HEK293 (cell line): ENCODE measurements around the gene NCK2.

Source experiments
- CTCF ChIA-PET: fragments of 350-600 bp; formaldehyde crosslinking; extraction: SDS; loops from one replicate; lab custom pipeline; 2021; ENCODE audit warnings: antibody characterized with exemption; lab: Yijun Ruan, JAX
- POLR2A ChIA-PET: fragments of 300-600 bp; formaldehyde crosslinking; extraction: SDS; loops from one replicate; lab custom pipeline; 2020; ENCODE audit warnings: antibody characterized with exemption, inconsistent platforms; lab: Yijun Ruan, JAX
- H3K27ac ChIP-seq: fragments of 200-500 bp; sonication (Bioruptor generic); 2 replicates; pipeline ENCODE4 v1.5.1; 2014; ENCODE audit warnings: low read depth, low read length, control low read depth, inconsistent platforms; ENCODE audit errors: extremely low read depth
- H3K36me3 ChIP-seq, 2 experiments: fragments of 200-500 bp in 1 of 2; sonication (Bioruptor generic) in 1 of 2; 1 replicate in 1 of 2; 2 replicates in 1 of 2; pipeline ENCODE4 v1.5.1; 2014 to 2017; ENCODE audit warnings: inconsistent platforms in 2 of 2, low read length in 2 of 2; ENCODE audit not compliant: control insufficient read depth in 2 of 2, insufficient read depth in 1 of 2
- H3K4me1 ChIP-seq: fragments of 200-500 bp; sonication (Bioruptor generic); 2 replicates; pipeline ENCODE4 v1.5.1; 2014; ENCODE audit warnings: mild to moderate bottlenecking, low read length, inconsistent platforms; ENCODE audit not compliant: control insufficient read depth, insufficient read depth
- H3K4me3 ChIP-seq: 2 replicates; pipeline ENCODE4 v1.5.1; 2011; ENCODE audit warnings: low read depth, mild to moderate bottlenecking, control low read depth, low read length, moderate library complexity
- H3K9me3 ChIP-seq: fragments of 200-500 bp; sonication (Bioruptor generic); 2 replicates; pipeline ENCODE4 v1.5.1; 2014; ENCODE audit warnings: low read depth, low read length, inconsistent platforms; ENCODE audit not compliant: control insufficient read depth, insufficient read depth
- GLIS1 ChIP-seq: fragments of 450-650 bp; formaldehyde crosslinking; IDR thresholded peaks from 2 replicates; pipeline ENCODE4 v1.5.1; 2016; ENCODE audit warnings: missing biosample characterization, missing genetic modification characterization
- KLF1 ChIP-seq: fragments of 450-650 bp; formaldehyde crosslinking; IDR thresholded peaks from 2 replicates; pipeline ENCODE4 v1.5.1; 2016; ENCODE audit warnings: missing biosample characterization, missing genetic modification characterization
- PRDM2 ChIP-seq: fragments of 450-650 bp; formaldehyde crosslinking; IDR thresholded peaks from 2 replicates; pipeline ENCODE4 v1.5.1; 2016; ENCODE audit warnings: missing biosample characterization, missing genetic modification characterization, borderline replicate concordance
- RBAK ChIP-seq: fragments of 450-650 bp; formaldehyde crosslinking; IDR thresholded peaks from 2 replicates; pipeline ENCODE4 v1.5.1; 2016; ENCODE audit warnings: missing biosample characterization, missing genetic modification characterization
- SETDB1 ChIP-seq: IDR thresholded peaks from one replicate; pipeline ENCODE4 v1.6.1; 2017; ENCODE audit warnings: mild to moderate bottlenecking, low read length, moderate library complexity, mixed read lengths; ENCODE audit not compliant: insufficient read length
- SP2 ChIP-seq: fragments of 450-650 bp; formaldehyde crosslinking; IDR thresholded peaks from 2 replicates; pipeline ENCODE4 v1.5.1; 2016; ENCODE audit warnings: missing biosample characterization, missing genetic modification characterization
- TRIM28 ChIP-seq: IDR thresholded peaks from 2 replicates; pipeline ENCODE4 v1.6.1; 2011; ENCODE audit warnings: low read length, control low read depth, borderline replicate concordance
- ZBTB10 ChIP-seq: fragments of 450-650 bp; formaldehyde crosslinking; IDR thresholded peaks from 2 replicates; pipeline ENCODE4 v1.5.1; 2016; ENCODE audit warnings: missing biosample characterization, missing genetic modification characterization
- ZBTB11 ChIP-seq: fragments of 450-650 bp; formaldehyde crosslinking; conservative IDR thresholded peaks from 2 replicates; pipeline ENCODE4 v1.5.1; 2016; ENCODE audit warnings: low read depth, missing biosample characterization, missing genetic modification characterization
- ZBTB20 ChIP-seq: fragments of 450-650 bp; formaldehyde crosslinking; IDR thresholded peaks from 2 replicates; pipeline ENCODE4 v1.5.1; 2016; ENCODE audit warnings: missing biosample characterization, missing genetic modification characterization
- ZBTB6 ChIP-seq: fragments of 450-650 bp; formaldehyde crosslinking; IDR thresholded peaks from 2 replicates; pipeline ENCODE4 v1.5.1; 2017; ENCODE audit warnings: missing biosample characterization, missing genetic modification characterization
- ZFP3 ChIP-seq: fragments of 450-650 bp; formaldehyde crosslinking; IDR thresholded peaks from 2 replicates; pipeline ENCODE4 v1.5.1; 2016; ENCODE audit warnings: low read depth, missing biosample characterization, missing genetic modification characterization
- ZFP69B ChIP-seq: fragments of 450-650 bp; formaldehyde crosslinking; IDR thresholded peaks from 2 replicates; pipeline ENCODE4 v1.5.1; 2016; ENCODE audit warnings: missing biosample characterization, missing genetic modification characterization
- ZNF132 ChIP-seq: fragments of 450-650 bp; formaldehyde crosslinking; IDR thresholded peaks from 2 replicates; pipeline ENCODE4 v1.5.1; 2017; ENCODE audit warnings: missing biosample characterization, missing genetic modification characterization, borderline replicate concordance
- ZNF138 ChIP-seq: fragments of 450-650 bp; formaldehyde crosslinking; IDR thresholded peaks from 2 replicates; pipeline ENCODE4 v1.5.1; 2016; ENCODE audit warnings: missing biosample characterization, missing genetic modification characterization, borderline replicate concordance
- ZNF140 ChIP-seq: fragments of 450-650 bp; formaldehyde crosslinking; IDR thresholded peaks from 2 replicates; pipeline ENCODE4 v1.5.1; 2016; ENCODE audit warnings: missing biosample characterization, missing genetic modification characterization
- ZNF155 ChIP-seq: fragments of 450-650 bp; formaldehyde crosslinking; IDR thresholded peaks from 2 replicates; pipeline ENCODE4 v1.5.1; 2016; ENCODE audit warnings: missing biosample characterization, missing genetic modification characterization
- ZNF19 ChIP-seq: fragments of 450-650 bp; formaldehyde crosslinking; IDR thresholded peaks from 2 replicates; pipeline ENCODE4; 2016; ENCODE audit warnings: missing biosample characterization, missing genetic modification characterization, low read depth
- ZNF221 ChIP-seq: fragments of 450-650 bp; formaldehyde crosslinking; IDR thresholded peaks from 2 replicates; pipeline ENCODE4 v1.5.1; 2017; ENCODE audit warnings: missing biosample characterization, missing genetic modification characterization, borderline replicate concordance
- ZNF26 ChIP-seq: fragments of 450-650 bp; formaldehyde crosslinking; IDR thresholded peaks from 2 replicates; pipeline ENCODE4 v1.5.1; 2016; ENCODE audit warnings: missing biosample characterization, missing genetic modification characterization
- ZNF391 ChIP-seq: fragments of 450-650 bp; formaldehyde crosslinking; IDR thresholded peaks from 2 replicates; pipeline ENCODE4 v1.5.1; 2016; ENCODE audit warnings: low read depth, missing biosample characterization, missing genetic modification characterization, borderline replicate concordance
- ZNF585B ChIP-seq: fragments of 450-650 bp; formaldehyde crosslinking; IDR thresholded peaks from 2 replicates; pipeline ENCODE4 v1.5.1; 2016; ENCODE audit warnings: missing biosample characterization, missing genetic modification characterization
- ZNF777 ChIP-seq: fragments of 450-650 bp; formaldehyde crosslinking; IDR thresholded peaks from 2 replicates; pipeline ENCODE4 v1.5.1; 2017; ENCODE audit warnings: missing biosample characterization, missing genetic modification characterization, borderline replicate concordance
- ZSCAN18 ChIP-seq: fragments of 450-650 bp; formaldehyde crosslinking; IDR thresholded peaks from 2 replicates; pipeline ENCODE4 v1.5.1; 2016; ENCODE audit warnings: missing biosample characterization, missing genetic modification characterization

NCK2 gene

GRCh38 chr2:105730170-105730569 lies 14.5 kb upstream of the NCK2 start:
- ChIA-PET CTCF (interaction anchor here (0.5 kb wide), 1 partner anchor 15 kb away, joined by 3 read pairs; no protein-coding TSS in a partner anchor), POLR2A (no interaction called here)
- H3K4me1 ChIP-seq: no peaks in the 10 kb centered on the region

GRCh38 chr2:105731511-105731910 lies 13.2 kb upstream of the NCK2 start:
- Histone ChIP-seq H3K4me3 (no peak overlapping the region), H3K9me3 (no peaks in the 10 kb centered on the region), H3K4me1 (no peaks in the 10 kb centered on the region), H3K36me3 (no peaks in the 10 kb centered on the region), H3K27ac (no peak overlapping the region)
- POLR2A ChIA-PET: interaction anchor here (0.5 kb wide), 1 partner anchor 132 kb away, joined by 4 read pairs; no protein-coding TSS in a partner anchor
- CTCF ChIA-PET: interaction anchor here (0.5 to 0.9 kb wide), 2 partner anchors 13 to 154 kb away, joined by 3 read pairs; no protein-coding TSS in a partner anchor
- TF ChIP-seq ZNF585B (tag by site-specific recombination) (no peak), ZBTB10 (no peak), ZBTB20 (tag by site-specific recombination) (no peak), RBAK (tag by site-specific recombination) (no peak), ZBTB6 (tag by site-specific recombination) (no peak), GLIS1 (no peak), PRDM2 (no peak), ZBTB11 (no peak), ZNF26 (tag by site-specific recombination) (no peak), ZNF132 (no peak)

More at GRCh38 chr2:105730170-105730569, 14.5 kb upstream of the NCK2 start:
- no peak overlapping the region for H3K27ac ChIP-seq
- no peak overlapping the region for H3K4me3 ChIP-seq
- H3K9me3 ChIP-seq: no peaks in the 10 kb centered on the region
- H3K36me3 ChIP-seq: no peaks in the 10 kb centered on the region
- no peak for TF ChIP-seq ZNF155 (tag by site-specific recombination)
- no peak for TF ChIP-seq ZNF19
- no peak for TF ChIP-seq ZNF777 (tag by site-specific recombination)
- peak; percentile 68 for TF ChIP-seq SETDB1
- no peak for TF ChIP-seq KLF1 (tag by site-specific recombination)
- no peak for TF ChIP-seq ZNF138
- no peak for TF ChIP-seq ZNF140
- no peak for TF ChIP-seq SP2 (tag by site-specific recombination)
- no peak for TF ChIP-seq ZNF221
- TF ChIP-seq ZSCAN18: no peak
- 0 out of 2 replicates have a peak, but pooled peaks have one; percentile 54 for TF ChIP-seq TRIM28
- no peak for TF ChIP-seq ZFP3 (tag by site-specific recombination)
- no peak for TF ChIP-seq ZNF391 (tag by site-specific recombination)
- TF ChIP-seq ZFP69B (tag by site-specific recombination): no peak
